Measurements from ENCODE around the gene ALAS2.

ALAS2 gene

GRCh38 chrX:55028611-55029010 is 2.2 kb downstream of the ALAS2 start:
- H3K27me3 ChIP-seq (ENCODE audit: insufficient read depth, poor library complexity, severe bottlenecking) = no peaks in the 10 kb centered on the region

DNA sequence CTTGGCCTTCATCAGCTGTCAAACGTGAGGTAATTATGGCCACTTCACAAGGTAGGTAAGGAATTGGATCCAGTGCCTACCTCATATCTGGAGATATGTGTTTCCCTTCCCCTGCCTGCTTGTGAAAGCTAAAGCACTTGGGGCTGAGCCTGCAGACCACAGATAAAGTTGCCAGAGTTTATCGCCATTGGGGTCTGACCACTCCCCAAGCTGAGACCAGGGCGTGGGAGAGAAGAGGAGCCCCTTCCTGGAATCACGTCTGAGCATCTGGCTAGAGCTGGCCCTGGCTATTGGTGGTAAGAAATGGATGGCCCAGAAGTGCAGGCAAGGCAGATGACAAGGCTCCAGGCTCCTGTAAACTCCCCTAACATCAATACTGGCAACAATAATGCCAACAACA is 2.7 kb downstream of the ALAS2 start:
- Histone ChIP-seq H3K27me3 (ENCODE audit: insufficient read depth, poor library complexity, severe bottlenecking) (no peaks in the 10 kb centered on the region), H3K4me3 (replicated peaks; ENCODE audit: insufficient read depth, low read length) (no peak overlapping the region), H3K27ac (replicated peaks) (no peak overlapping the region)
- TF ChIP-seq REST (IDR thresholded peaks at IDR 0.05; ENCODE audit: insufficient replicate concordance, low read depth) = no peak
- no peak for TF ChIP-seq GABPA (IDR thresholded peaks at IDR 0.05; ENCODE audit: low read depth)
- TF ChIP-seq SPI1 (IDR thresholded peaks at IDR 0.05; ENCODE audit: borderline replicate concordance, low read depth) = no peak
- no peak for TF ChIP-seq POLR2AphosphoS5 (IDR thresholded peaks at IDR 0.05; ENCODE audit: low read depth)
- TF ChIP-seq, protein P1, sequence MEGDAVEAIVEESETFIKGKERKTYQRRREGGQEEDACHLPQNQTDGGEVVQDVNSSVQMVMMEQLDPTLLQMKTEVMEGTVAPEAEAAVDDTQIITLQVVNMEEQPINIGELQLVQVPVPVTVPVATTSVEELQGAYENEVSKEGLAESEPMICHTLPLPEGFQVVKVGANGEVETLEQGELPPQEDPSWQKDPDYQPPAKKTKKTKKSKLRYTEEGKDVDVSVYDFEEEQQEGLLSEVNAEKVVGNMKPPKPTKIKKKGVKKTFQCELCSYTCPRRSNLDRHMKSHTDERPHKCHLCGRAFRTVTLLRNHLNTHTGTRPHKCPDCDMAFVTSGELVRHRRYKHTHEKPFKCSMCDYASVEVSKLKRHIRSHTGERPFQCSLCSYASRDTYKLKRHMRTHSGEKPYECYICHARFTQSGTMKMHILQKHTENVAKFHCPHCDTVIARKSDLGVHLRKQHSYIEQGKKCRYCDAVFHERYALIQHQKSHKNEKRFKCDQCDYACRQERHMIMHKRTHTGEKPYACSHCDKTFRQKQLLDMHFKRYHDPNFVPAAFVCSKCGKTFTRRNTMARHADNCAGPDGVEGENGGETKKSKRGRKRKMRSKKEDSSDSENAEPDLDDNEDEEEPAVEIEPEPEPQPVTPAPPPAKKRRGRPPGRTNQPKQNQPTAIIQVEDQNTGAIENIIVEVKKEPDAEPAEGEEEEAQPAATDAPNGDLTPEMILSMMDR (IDR thresholded peaks at IDR 0.05; ENCODE audit: insufficient read depth, low read length) = no peak
- DNase-seq (ENCODE audit: low read depth in 1 of 2, low spot score in 1 of 2) = no peak

More at GRCh38 chrX:55028611-55029010, 2.2 kb downstream of the ALAS2 start:
- TF ChIP-seq GABPA (IDR thresholded peaks at IDR 0.05; ENCODE audit: low read depth) = no peak
- no peak for TF ChIP-seq REST (IDR thresholded peaks at IDR 0.05; ENCODE audit: insufficient replicate concordance, low read depth)
- TF ChIP-seq SPI1 (IDR thresholded peaks at IDR 0.05; ENCODE audit: borderline replicate concordance, low read depth) = no peak
- TF ChIP-seq, protein P1 (IDR thresholded peaks at IDR 0.05; ENCODE audit: insufficient read depth, low read length) = no peak
- TF ChIP-seq POLR2AphosphoS5 (IDR thresholded peaks at IDR 0.05; ENCODE audit: low read depth) = no peak
- DNase-seq (ENCODE audit: low read depth in 1 of 2, low spot score in 1 of 2) = no peak
- no peak overlapping the region for H3K4me3 ChIP-seq (replicated peaks; ENCODE audit: insufficient read depth, low read length)
- no peak overlapping the region for H3K27ac ChIP-seq (replicated peaks)

GRCh38 chrX:55026840-55027239 is 3.9 kb downstream of the ALAS2 start:
- no peak for DNase-seq (ENCODE audit: low read depth in 1 of 2, low spot score in 1 of 2)
- TF ChIP-seq GABPA (IDR thresholded peaks at IDR 0.05; ENCODE audit: low read depth) (no peak), SPI1 (IDR thresholded peaks at IDR 0.05; ENCODE audit: borderline replicate concordance, low read depth) (no peak)
- TF ChIP-seq, protein P1 (IDR thresholded peaks at IDR 0.05; ENCODE audit: insufficient read depth, low read length) = no peak
- H3K27me3 ChIP-seq (ENCODE audit: insufficient read depth, poor library complexity, severe bottlenecking) = no peaks in the 10 kb centered on the region

GRCh38 chrX:55026143-55026542 is 4.6 kb downstream of the ALAS2 start:
- no peak for TF ChIP-seq GABPA (IDR thresholded peaks at IDR 0.05; ENCODE audit: low read depth)
- TF ChIP-seq REST (IDR thresholded peaks at IDR 0.05; ENCODE audit: insufficient replicate concordance, low read depth) = no peak
- TF ChIP-seq, protein P1 (IDR thresholded peaks at IDR 0.05; ENCODE audit: insufficient read depth, low read length) = no peak
- no peak overlapping the region for H3K4me3 ChIP-seq (replicated peaks; ENCODE audit: insufficient read depth, low read length)
- DNase-seq (ENCODE audit: low read depth in 1 of 2, low spot score in 1 of 2) = no peak
- H3K27ac ChIP-seq (replicated peaks) = no peak overlapping the region
- no peaks in the 10 kb centered on the region for H3K27me3 ChIP-seq (ENCODE audit: insufficient read depth, poor library complexity, severe bottlenecking)

More at GRCh38 chrX:55026840-55027239, 3.9 kb downstream of the ALAS2 start:
- no peak overlapping the region for H3K4me3 ChIP-seq (replicated peaks; ENCODE audit: insufficient read depth, low read length)
- no peak overlapping the region for H3K27ac ChIP-seq (replicated peaks)
